Measurements from ENCODE around the gene PPM1J. TPM values are rescaled to one million over a fixed set of nuclear protein-coding genes. Genes with fewer than 3 reads are reported as not detected.

Gene PPM1J
- total and polyA plus RNA-seq, 9 of the 15 experiments (the other 6 are each of a cell fraction or from before 2014, with no cell fraction given): 0.25 to 10.5 (median 4.2) TPM

GRCh38 chr1:112714313-112715263, 544 bp downstream of the PPM1J start (continued):
- TF ChIP-seq, protein P1, sequence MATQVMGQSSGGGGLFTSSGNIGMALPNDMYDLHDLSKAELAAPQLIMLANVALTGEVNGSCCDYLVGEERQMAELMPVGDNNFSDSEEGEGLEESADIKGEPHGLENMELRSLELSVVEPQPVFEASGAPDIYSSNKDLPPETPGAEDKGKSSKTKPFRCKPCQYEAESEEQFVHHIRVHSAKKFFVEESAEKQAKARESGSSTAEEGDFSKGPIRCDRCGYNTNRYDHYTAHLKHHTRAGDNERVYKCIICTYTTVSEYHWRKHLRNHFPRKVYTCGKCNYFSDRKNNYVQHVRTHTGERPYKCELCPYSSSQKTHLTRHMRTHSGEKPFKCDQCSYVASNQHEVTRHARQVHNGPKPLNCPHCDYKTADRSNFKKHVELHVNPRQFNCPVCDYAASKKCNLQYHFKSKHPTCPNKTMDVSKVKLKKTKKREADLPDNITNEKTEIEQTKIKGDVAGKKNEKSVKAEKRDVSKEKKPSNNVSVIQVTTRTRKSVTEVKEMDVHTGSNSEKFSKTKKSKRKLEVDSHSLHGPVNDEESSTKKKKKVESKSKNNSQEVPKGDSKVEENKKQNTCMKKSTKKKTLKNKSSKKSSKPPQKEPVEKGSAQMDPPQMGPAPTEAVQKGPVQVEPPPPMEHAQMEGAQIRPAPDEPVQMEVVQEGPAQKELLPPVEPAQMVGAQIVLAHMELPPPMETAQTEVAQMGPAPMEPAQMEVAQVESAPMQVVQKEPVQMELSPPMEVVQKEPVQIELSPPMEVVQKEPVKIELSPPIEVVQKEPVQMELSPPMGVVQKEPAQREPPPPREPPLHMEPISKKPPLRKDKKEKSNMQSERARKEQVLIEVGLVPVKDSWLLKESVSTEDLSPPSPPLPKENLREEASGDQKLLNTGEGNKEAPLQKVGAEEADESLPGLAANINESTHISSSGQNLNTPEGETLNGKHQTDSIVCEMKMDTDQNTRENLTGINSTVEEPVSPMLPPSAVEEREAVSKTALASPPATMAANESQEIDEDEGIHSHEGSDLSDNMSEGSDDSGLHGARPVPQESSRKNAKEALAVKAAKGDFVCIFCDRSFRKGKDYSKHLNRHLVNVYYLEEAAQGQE (IDR thresholded peaks at IDR 0.05; ENCODE audit: borderline replicate concordance): no peak
- TF ChIP-seq, protein P1 (CRISPR knock-in tag; IDR thresholded peaks at IDR 0.05; ENCODE audit: low read depth): peak; percentile 70; the same call in 1 of the 2 replicates
- TF ChIP-seq ETS2 (tag; IDR thresholded peaks at IDR 0.05; ENCODE audit: borderline replicate concordance, poor library complexity, severe bottlenecking): no peak
- no peak for TF ChIP-seq NEUROD1 (IDR thresholded peaks at IDR 0.05; ENCODE audit: borderline replicate concordance, low read depth, low read length, partially characterized antibody)
- no peak for TF ChIP-seq MITF (IDR thresholded peaks at IDR 0.05)
- no peak for TF ChIP-seq ZNF785 (CRISPR knock-in tag; IDR thresholded peaks at IDR 0.05)
- TF ChIP-seq, protein P2, sequence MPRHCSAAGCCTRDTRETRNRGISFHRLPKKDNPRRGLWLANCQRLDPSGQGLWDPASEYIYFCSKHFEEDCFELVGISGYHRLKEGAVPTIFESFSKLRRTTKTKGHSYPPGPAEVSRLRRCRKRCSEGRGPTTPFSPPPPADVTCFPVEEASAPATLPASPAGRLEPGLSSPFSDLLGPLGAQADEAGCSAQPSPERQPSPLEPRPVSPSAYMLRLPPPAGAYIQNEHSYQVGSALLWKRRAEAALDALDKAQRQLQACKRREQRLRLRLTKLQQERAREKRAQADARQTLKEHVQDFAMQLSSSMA (CRISPR knock-in tag; IDR thresholded peaks at IDR 0.05): no peak
- TF ChIP-seq, protein P3, sequence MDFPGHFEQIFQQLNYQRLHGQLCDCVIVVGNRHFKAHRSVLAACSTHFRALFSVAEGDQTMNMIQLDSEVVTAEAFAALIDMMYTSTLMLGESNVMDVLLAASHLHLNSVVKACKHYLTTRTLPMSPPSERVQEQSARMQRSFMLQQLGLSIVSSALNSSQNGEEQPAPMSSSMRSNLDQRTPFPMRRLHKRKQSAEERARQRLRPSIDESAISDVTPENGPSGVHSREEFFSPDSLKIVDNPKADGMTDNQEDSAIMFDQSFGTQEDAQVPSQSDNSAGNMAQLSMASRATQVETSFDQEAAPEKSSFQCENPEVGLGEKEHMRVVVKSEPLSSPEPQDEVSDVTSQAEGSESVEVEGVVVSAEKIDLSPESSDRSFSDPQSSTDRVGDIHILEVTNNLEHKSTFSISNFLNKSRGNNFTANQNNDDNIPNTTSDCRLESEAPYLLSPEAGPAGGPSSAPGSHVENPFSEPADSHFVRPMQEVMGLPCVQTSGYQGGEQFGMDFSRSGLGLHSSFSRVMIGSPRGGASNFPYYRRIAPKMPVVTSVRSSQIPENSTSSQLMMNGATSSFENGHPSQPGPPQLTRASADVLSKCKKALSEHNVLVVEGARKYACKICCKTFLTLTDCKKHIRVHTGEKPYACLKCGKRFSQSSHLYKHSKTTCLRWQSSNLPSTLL (IDR thresholded peaks at IDR 0.05): no peak
- no peak for TF ChIP-seq PATZ1 (CRISPR knock-in tag; IDR thresholded peaks at IDR 0.05; ENCODE audit: borderline replicate concordance)
- TF ChIP-seq EP400 (IDR thresholded peaks at IDR 0.05): no peak
- TF ChIP-seq ZNF175 (CRISPR knock-in tag; IDR thresholded peaks at IDR 0.05; ENCODE audit: low read depth): no peak
